ENCODE data around the gene C1orf56. TPM values are rescaled to one million over a fixed set of nuclear protein-coding genes. Genes with fewer than 3 reads are reported as not detected.

The C1orf56 gene
- total RNA-seq, 2 experiments from 2014 or later: 0.58 to 1.2 TPM

DNA sequence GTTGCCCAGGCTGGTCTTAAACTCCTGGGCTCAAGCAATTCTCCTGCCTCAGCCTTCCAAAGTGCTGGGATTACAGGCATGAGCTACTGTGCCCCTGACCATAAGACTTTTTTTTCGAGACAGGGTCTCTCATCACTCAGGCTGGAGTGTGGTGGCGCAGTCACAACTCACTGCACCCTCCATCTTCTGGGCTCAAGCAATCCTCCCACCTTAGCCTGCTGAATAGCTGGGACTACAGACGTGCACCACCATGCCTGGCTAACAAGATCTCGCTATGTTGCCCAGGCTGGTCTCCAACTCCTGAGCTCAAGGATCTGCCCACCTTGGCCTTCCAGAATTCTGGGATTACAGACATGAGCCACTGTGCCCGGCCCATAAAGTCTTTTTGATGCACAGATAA lies 1.9 kb downstream of the C1orf56 start:
- peaks cover 78% of the 10 kb centered on the region for H3K4me1 Mint-ChIP-seq (ENCODE audit: low read depth)
- ATAC-seq (ENCODE audit: poor library complexity) (no peak), DNase-seq (peak in 2 of 14 experiments; percentile 8 to 25)
- intact Hi-C loops (cut with DNase I, micrococcal nuclease): loop anchor here in 1 of 2 experiments (2.0 kb wide), 1 partner anchor 21 kb away; the partner anchor contains the start of gene GABPB2
- H3K27me3 Mint-ChIP-seq: no peaks in the 10 kb centered on the region
- ChIA-PET CTCF (interaction anchor here (0.7 to 8.3 kb wide), 3 partner anchors 9 to 25 kb away, joined by 3 to 58 read pairs (median 13); partner anchors contain the start of genes CDC42SE1, GABPB2 and MLLT11), POLR2A (interaction anchor here (1.0 to 6.7 kb wide), 9 partner anchors 10 to 108 kb away, joined by 3 to 144 read pairs (median 10); partner anchors contain the start of genes BNIPL, CDC42SE1, GABPB2 and MINDY1)
- H3K27ac ChIP-seq (ENCODE audit: low read depth in 1 of 2, low read length in 2 of 2): no peak overlapping the region
- TF ChIP-seq CTCF (IDR thresholded peaks at IDR 0.05): no peak
- H3K4me3 ChIP-seq (ENCODE audit: low read length): no peak overlapping the region
- peak overlapping the region; percentile 90 for H3K27ac Mint-ChIP-seq
- H3K9me3 Mint-ChIP-seq: no peaks in the 10 kb centered on the region
- H3K4me1 ChIP-seq (ENCODE audit: insufficient read depth, low read length): peaks cover 65% of the 10 kb centered on the region
- peaks cover 36% of the 10 kb centered on the region for H3K36me3 ChIP-seq (ENCODE audit: insufficient read depth, low read length)
- H3K27me3 ChIP-seq (ENCODE audit: control insufficient read depth in 1 of 2, insufficient read depth in 2 of 2, low read length in 2 of 2): no peaks in the 10 kb centered on the region
- H3K9me3 ChIP-seq (ENCODE audit: control insufficient read depth in 1 of 2, insufficient read depth in 1 of 2, low read length in 2 of 2): no peaks in the 10 kb centered on the region
- H3K4me3 Mint-ChIP-seq: peak overlapping the region; percentile 93
- peaks cover 59% of the 10 kb centered on the region for H3K36me3 Mint-ChIP-seq (ENCODE audit: low read depth)

DNA sequence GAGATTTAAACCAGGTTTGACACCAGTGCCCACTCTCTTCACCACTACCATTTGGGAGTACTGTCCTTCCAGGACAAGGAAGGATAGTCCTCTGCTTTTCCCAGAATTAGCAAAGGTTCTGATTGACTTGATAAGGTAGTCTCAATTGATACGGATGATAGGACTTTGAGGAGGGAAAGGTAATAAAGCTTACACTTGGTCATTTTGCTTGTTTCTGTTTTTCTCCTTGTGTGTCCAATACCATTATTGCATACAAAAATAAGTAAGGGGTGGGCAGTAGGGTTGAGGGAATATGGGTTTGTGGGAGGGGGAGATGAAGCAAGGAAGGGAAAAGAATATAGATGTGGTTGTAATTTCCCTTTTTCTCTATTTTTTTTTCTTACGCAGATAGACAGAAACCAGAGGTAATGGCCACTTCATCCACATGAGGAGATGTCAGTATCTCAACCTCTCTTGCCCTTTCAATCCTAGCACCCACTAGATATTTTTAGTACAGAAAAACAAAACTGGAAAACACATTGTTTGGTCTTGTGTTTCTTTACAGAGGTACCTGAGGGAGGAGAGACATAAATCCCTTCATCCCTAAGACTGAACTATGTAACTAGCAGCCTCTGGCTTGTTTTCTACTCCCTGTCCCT lies 2.6 kb downstream of the C1orf56 start:
- peaks cover 72% of the 10 kb centered on the region for H3K4me1 ChIP-seq (ENCODE audit: insufficient read depth, low read length)

More for the DNA sequence above, 2.6 kb downstream of the C1orf56 start:
- ChIA-PET POLR2A (interaction anchor here (1.0 to 6.7 kb wide), 8 partner anchors 9 to 107 kb away, joined by 4 to 144 read pairs (median 11); partner anchors contain the start of genes BNIPL, CDC42SE1, GABPB2 and MINDY1), CTCF (interaction anchor here (0.7 to 8.3 kb wide), 5 partner anchors 8 to 26 kb away, joined by 3 to 58 read pairs (median 11); partner anchors contain the start of genes CDC42SE1, GABPB2 and MLLT11)
- no peak for ATAC-seq (ENCODE audit: poor library complexity)
- Histone ChIP-seq H3K36me3 (ENCODE audit: insufficient read depth, low read length) (peaks cover 43% of the 10 kb centered on the region), H3K27me3 (ENCODE audit: control insufficient read depth in 1 of 2, insufficient read depth in 2 of 2, low read length in 2 of 2) (no peaks in the 10 kb centered on the region), H3K9me3 (ENCODE audit: control insufficient read depth in 1 of 2, insufficient read depth in 1 of 2, low read length in 2 of 2) (no peaks in the 10 kb centered on the region), H3K4me3 (ENCODE audit: low read length) (no peak overlapping the region), H3K27ac (ENCODE audit: low read depth in 1 of 2, low read length in 2 of 2) (peak overlapping the region in 1 of 2 donors; percentile 34)
- no peaks in the 10 kb centered on the region for H3K27me3 Mint-ChIP-seq
- no peaks in the 10 kb centered on the region for H3K9me3 Mint-ChIP-seq
- no peak for DNase-seq
- peaks cover 85% of the 10 kb centered on the region for H3K4me1 Mint-ChIP-seq (ENCODE audit: low read depth)
- peaks cover 66% of the 10 kb centered on the region for H3K36me3 Mint-ChIP-seq (ENCODE audit: low read depth)
- H3K27ac Mint-ChIP-seq: peak overlapping the region; percentile 90
- intact Hi-C loops (cut with DNase I, micrococcal nuclease): no loop called here
- no peak for TF ChIP-seq CTCF (IDR thresholded peaks at IDR 0.05)
- peak overlapping the region; percentile 93 for H3K4me3 Mint-ChIP-seq

Measured in CD4-positive, alpha-beta T cell (primary cell).